OCI-LY3 (cell line): ENCODE measurements around the gene RNF169.
"Not testable (repeated sequence)": the region's sequence is repeated elsewhere in the genome, so short reads cannot be mapped to it uniquely, and the experiment has no call there.

Experiments used
- H2AFZ ChIP-seq: fragments of 200-600, 300-600 bp; shearing (Covaris generic); 2 replicates; pipeline ENCODE4 v1.6.0; 2014; ENCODE audit warnings: antibody characterized with exemption, low read depth, low read length
- H3K27ac ChIP-seq: fragments of 200-600, 300-600 bp; sonication (generic); 2 replicates; pipeline ENCODE4 v1.5.1; 2014; ENCODE audit warnings: mild to moderate bottlenecking, low read length, moderate library complexity, mixed read lengths
- H3K27me3 ChIP-seq: fragments of 200-600, 300-600 bp; sonication (generic); 2 replicates; pipeline ENCODE4 v1.6.1; 2014; ENCODE audit warnings: low read depth, low read length, mixed read lengths
- H3K36me3 ChIP-seq: fragments of 200-600, 300-600 bp; sonication (generic); replicated peaks from 2 replicates; pipeline ENCODE3; 2014; ENCODE audit warnings: low read depth, low read length, mixed read lengths
- H3K4me1 ChIP-seq: fragments of 300-600, 200-600 bp; sonication (generic); 2 replicates; pipeline ENCODE4 v1.6.1; 2014; ENCODE audit warnings: low read length, mixed read lengths
- H3K4me2 ChIP-seq: fragments of 200-600, 300-600 bp; sonication (generic); 2 replicates; pipeline ENCODE4 v1.6.1; 2014; ENCODE audit warnings: low read length, mixed read lengths
- H3K4me3 ChIP-seq: fragments of 300-600, 200-600 bp; sonication (generic); 2 replicates; pipeline ENCODE4 v1.5.1; 2014; ENCODE audit warnings: antibody characterized with exemption, mild to moderate bottlenecking, low read length, moderate library complexity
- H3K79me2 ChIP-seq: fragments of 300-600, 200-600 bp; shearing (Covaris generic); 2 replicates; pipeline ENCODE4 v1.6.1; 2014; ENCODE audit warnings: mild to moderate bottlenecking, low read length, mixed read lengths
- H3K9ac ChIP-seq: fragments of 300-600, 200-600 bp; shearing (Covaris generic); 2 replicates; pipeline ENCODE4 v1.6.0; 2014; ENCODE audit warnings: mild to moderate bottlenecking, low read length, moderate library complexity
- H3K9me3 ChIP-seq: fragments of 200-600, 300-600 bp; shearing (Covaris generic); 2 replicates; pipeline ENCODE4 v1.6.1; 2014; ENCODE audit warnings: low read length, mixed read lengths; ENCODE audit not compliant: insufficient read depth
- H4K20me1 ChIP-seq: fragments of 200-600, 300-600 bp; sonication (generic); 2 replicates; pipeline ENCODE4 v1.6.1; 2016; ENCODE audit warnings: low read length, mixed read lengths; ENCODE audit not compliant: insufficient read depth
- CTCF ChIP-seq: fragments of 200-600, 300-600 bp; sonication (generic); IDR thresholded peaks from 2 replicates; pipeline ENCODE4 v1.5.1; 2014; ENCODE audit warnings: antibody characterized with exemption, low read length, low read depth
- EZH2phosphoT487 ChIP-seq: fragments of 200-600 bp; shearing (Covaris generic); IDR thresholded peaks from 2 replicates; pipeline ENCODE4 v1.6.1; 2018; ENCODE audit warnings: antibody characterized with exemption, mixed run types, low read depth

The RNF169 gene

GRCh38 chr11:74744277-74744676 lies 4.4 kb upstream of the RNF169 start:
- peaks cover 5% of the 10 kb centered on the region for H3K79me2 ChIP-seq
- no peaks in the 10 kb centered on the region for H3K9me3 ChIP-seq
- peaks cover 2% of the 10 kb centered on the region; the same call in 1 of the 2 replicates for H3K27me3 ChIP-seq
- H3K9ac ChIP-seq, result no peak overlapping the region
- no peaks in the 10 kb centered on the region for H3K36me3 ChIP-seq
- no peak overlapping the region for H3K27ac ChIP-seq
- H3K4me1 ChIP-seq, result peaks cover 12% of the 10 kb centered on the region
- no peaks in the 10 kb centered on the region for H4K20me1 ChIP-seq
- H3K4me2 ChIP-seq, result no peak overlapping the region
- no peak overlapping the region for H3K4me3 ChIP-seq
- TF ChIP-seq CTCF, result no peak
- TF ChIP-seq EZH2phosphoT487, result no peak
- no peak overlapping the region for H2AFZ ChIP-seq

DNA sequence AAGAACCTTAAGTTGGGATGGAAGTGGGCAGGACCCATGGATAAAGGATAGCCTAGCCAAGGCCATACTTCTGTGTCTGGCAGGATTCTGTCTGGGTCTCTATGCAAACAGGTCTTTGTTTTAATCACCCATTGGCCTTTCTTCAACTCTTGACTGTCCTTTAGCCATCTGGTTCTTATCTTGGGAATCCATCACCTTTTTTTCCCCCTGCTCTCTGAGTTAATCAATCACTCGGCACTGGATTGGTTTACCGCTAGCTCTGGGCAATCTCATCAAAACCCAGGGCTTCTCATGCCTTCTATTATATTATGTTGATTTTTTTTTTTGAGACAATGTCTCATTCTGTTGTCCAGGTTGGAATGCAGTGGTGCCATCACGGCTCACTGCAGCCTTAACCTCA lies 1.8 kb upstream of the RNF169 start:
- Histone ChIP-seq H3K4me3 (no peak overlapping the region), H4K20me1 (peaks cover 19% of the 10 kb centered on the region; the same call in 1 of the 2 replicates), H3K9me3 (no peaks in the 10 kb centered on the region), H3K4me2 (no peak overlapping the region), H3K36me3 (no peaks in the 10 kb centered on the region), H2AFZ (no peak overlapping the region), H3K79me2 (peaks cover 31% of the 10 kb centered on the region), H3K27ac (no peak overlapping the region), H3K4me1 (peaks cover 16% of the 10 kb centered on the region), H3K9ac (no peak overlapping the region), H3K27me3 (no peaks in the 10 kb centered on the region)
- TF ChIP-seq EZH2phosphoT487 (no peak), CTCF (no peak)

DNA sequence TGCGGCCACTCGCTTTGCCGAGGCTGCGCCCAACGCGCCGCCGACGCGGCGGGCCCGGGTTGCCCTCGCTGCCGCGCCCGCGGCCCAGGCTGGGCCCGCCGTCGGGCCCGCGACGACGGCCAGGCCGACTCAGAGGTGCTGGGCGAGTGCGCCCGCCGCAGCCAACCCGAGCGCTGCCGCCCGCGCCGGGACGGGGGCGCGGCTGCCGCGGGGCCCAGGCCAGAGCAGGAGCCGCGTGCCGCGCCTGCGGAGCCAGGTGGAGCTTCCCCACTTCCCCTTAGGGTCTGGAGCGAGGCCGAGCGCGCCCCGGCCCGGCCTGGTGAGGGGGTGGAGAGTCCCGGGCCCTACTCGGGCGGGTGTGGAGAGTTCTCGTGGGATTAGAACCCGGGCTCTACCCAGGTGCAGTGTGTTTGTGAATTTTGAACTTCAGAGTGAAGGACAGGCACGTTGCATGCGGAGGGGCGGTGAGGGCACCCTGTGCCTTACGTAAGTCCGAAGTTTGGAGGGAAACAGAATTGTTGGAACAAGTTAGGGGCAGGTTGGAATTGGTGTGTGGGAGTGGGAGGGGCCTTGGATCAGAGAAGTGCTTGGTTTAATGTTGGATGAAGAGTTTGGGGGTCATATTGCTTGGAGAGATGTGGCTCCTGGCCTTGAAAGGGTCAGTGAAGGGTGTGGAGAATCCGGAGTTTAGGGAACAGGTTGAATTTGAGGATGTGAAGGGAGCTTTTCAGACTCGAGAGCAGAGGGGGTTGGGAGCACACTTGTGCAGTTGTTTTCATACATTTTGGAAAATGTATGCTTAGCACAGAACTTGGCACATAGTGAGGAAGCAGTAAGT lies 697 bp downstream of the RNF169 start:
- TF ChIP-seq EZH2phosphoT487, result no peak
- Histone ChIP-seq H2AFZ (peak overlapping the region; percentile 20; the same call in 1 of the 2 replicates), H3K27me3 (no peaks in the 10 kb centered on the region), H3K36me3 (no peaks in the 10 kb centered on the region), H3K4me1 (peaks cover 27% of the 10 kb centered on the region), H3K27ac (peak overlapping the region; percentile 63), H3K9me3 (no peaks in the 10 kb centered on the region), H3K79me2 (peaks cover 54% of the 10 kb centered on the region), H3K4me3 (peak overlapping the region; percentile 84), H3K4me2 (peak overlapping the region; percentile 92), H4K20me1 (peaks cover 29% of the 10 kb centered on the region), H3K9ac (peak overlapping the region; percentile 75)

- TF ChIP-seq EZH2phosphoT487, result no peak
- TF ChIP-seq CTCF, result no peak
- Histone ChIP-seq H3K27ac (no peak overlapping the region), H3K4me3 (peak overlapping the region; percentile 84), H3K79me2 (peaks cover 60% of the 10 kb centered on the region), H3K4me1 (peaks cover 33% of the 10 kb centered on the region), H2AFZ (no peak overlapping the region), H3K4me2 (peak overlapping the region; percentile 92), H3K27me3 (no peaks in the 10 kb centered on the region), H3K9me3 (no peaks in the 10 kb centered on the region), H4K20me1 (peaks cover 34% of the 10 kb centered on the region), H3K9ac (peak overlapping the region; percentile 75), H3K36me3 (no peaks in the 10 kb centered on the region)
These were observed 1.3 kb downstream of the RNF169 start for GRCh38 chr11:74749965-74750296.

DNA sequence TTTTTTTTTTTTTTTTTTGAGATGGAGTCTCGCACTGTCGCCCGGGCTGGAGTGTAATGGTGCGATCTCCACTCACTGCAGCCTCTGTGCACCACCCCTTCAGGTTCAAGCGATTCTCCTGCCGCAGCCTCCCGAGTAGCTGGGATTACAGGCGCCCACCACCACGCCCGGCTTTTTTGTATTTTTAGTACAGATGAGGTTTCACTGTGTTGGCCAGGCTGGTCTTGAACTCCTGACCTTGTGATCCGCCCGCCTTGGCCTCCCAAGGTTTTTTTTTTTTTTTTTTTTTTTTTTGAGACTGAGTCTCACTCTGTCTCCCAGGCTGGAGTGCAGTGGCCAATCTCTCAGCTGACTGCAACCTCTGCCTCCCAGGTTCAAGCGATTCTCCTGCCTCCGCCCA lies 1.9 kb downstream of the RNF169 start:
- Histone ChIP-seq H4K20me1 (peaks cover 41% of the 10 kb centered on the region), H3K4me1 (peaks cover 39% of the 10 kb centered on the region), H3K79me2 (peaks cover 66% of the 10 kb centered on the region)
- H3K9ac ChIP-seq, H3K27me3 ChIP-seq, H3K9me3 ChIP-seq, H3K4me2 ChIP-seq, H3K4me3 ChIP-seq, H3K27ac ChIP-seq, H2AFZ ChIP-seq, H3K36me3 ChIP-seq: not testable (repeated sequence)
